HepG2 (cell line): ENCODE measurements around the gene RAP1GAP2. TPM values are rescaled to one million over a fixed set of nuclear protein-coding genes. Genes with fewer than 3 reads are reported as not detected.

ENCODE experiments used
- BCL6 ChIP-seq: IDR thresholded peaks from 2 replicates; pipeline ENCODE4 v1.6.1; 2016; ENCODE audit warnings: missing genetic modification reagents, missing compliant biosample characterization
- FOXA1 ChIP-seq, 2 experiments: fragments of 450-650 bp in 1 of 2; sonication (generic) in 1 of 2; formaldehyde crosslinking in 1 of 2; IDR thresholded peaks; 2 replicates each; pipeline versions ENCODE4 v1.4.0 to v1.6.1; 2016 to 2020; ENCODE audit warnings: missing genetic modification reagents in 1 of 2
- FOXK2 ChIP-seq: fragments of 450-650 bp; IDR thresholded peaks from 2 replicates; pipeline ENCODE4 v1.6.1; 2016
- HDAC1 ChIP-seq: sonication (generic); formaldehyde crosslinking; IDR thresholded peaks from 2 replicates; pipeline ENCODE4 v1.5.1; 2020; ENCODE audit warnings: mild to moderate bottlenecking, missing genetic modification reagents
- HDAC2 ChIP-seq: sonication (generic); formaldehyde crosslinking; IDR thresholded peaks from 2 replicates; pipeline ENCODE4 v1.4.0; 2020; ENCODE audit warnings: missing genetic modification reagents
- JUN ChIP-seq: sonication (generic); formaldehyde crosslinking; IDR thresholded peaks from 2 replicates; pipeline ENCODE4 v1.4.0; 2020; ENCODE audit warnings: mild to moderate bottlenecking, missing genetic modification reagents
- MTF1 ChIP-seq: sonication (generic); formaldehyde crosslinking; IDR thresholded peaks from 2 replicates; pipeline ENCODE4 v1.5.0; 2020; ENCODE audit warnings: missing genetic modification reagents
- PHF8 ChIP-seq: sonication (generic); formaldehyde crosslinking; IDR thresholded peaks from 2 replicates; pipeline ENCODE4 v1.5.0; 2020; ENCODE audit warnings: missing genetic modification reagents
- POGK ChIP-seq: sonication (generic); formaldehyde crosslinking; conservative IDR thresholded peaks from 2 replicates; pipeline ENCODE4 v1.8.0; 2022; ENCODE audit warnings: mild to moderate bottlenecking, moderate library complexity, missing genetic modification reagents
- SOX13 ChIP-seq, 3 experiments: fragments of 450-650 bp in 1 of 3; sonication (generic) in 1 of 3; formaldehyde crosslinking in 1 of 3; IDR thresholded peaks in 2 of 3; conservative IDR thresholded peaks in 1 of 3; 2 replicates each; pipeline versions ENCODE4 v1.5.0 to v1.6.1; 2016 to 2020; ENCODE audit warnings: antibody characterized with exemption in 1 of 3, mild to moderate bottlenecking in 1 of 3, missing compliant biosample characterization in 1 of 3, missing genetic modification reagents in 1 of 3, moderate library complexity in 1 of 3
- SOX6 ChIP-seq, 2 experiments: fragments of 450-650 bp in 1 of 2; sonication (generic) in 1 of 2; formaldehyde crosslinking in 1 of 2; IDR thresholded peaks; 2 replicates each; pipeline versions ENCODE4 v1.4.0 to v1.6.1; 2017 to 2020; ENCODE audit warnings: antibody characterized with exemption in 1 of 2, mild to moderate bottlenecking in 1 of 2, missing genetic modification reagents in 1 of 2
- TCF7 ChIP-seq: sonication (generic); IDR thresholded peaks from 2 replicates; pipeline ENCODE4 v1.6.1; 2016; ENCODE audit warnings: antibody characterized with exemption, low read depth
- TEAD3 ChIP-seq: optimal IDR thresholded peaks from 2 replicates; pipeline ENCODE3; 2016; ENCODE audit warnings: borderline replicate concordance
- ZGPAT ChIP-seq: IDR thresholded peaks from 2 replicates; pipeline ENCODE4 v1.6.1; 2016; ENCODE audit warnings: mild to moderate bottlenecking
- ZNF121 ChIP-seq: sonication (generic); formaldehyde crosslinking; IDR thresholded peaks from 2 replicates; pipeline ENCODE4 v1.5.0; 2020; ENCODE audit warnings: mild to moderate bottlenecking, missing genetic modification reagents
- ZNF609 ChIP-seq: sonication (generic); formaldehyde crosslinking; IDR thresholded peaks from 2 replicates; pipeline ENCODE4 v1.4.0; 2020; ENCODE audit warnings: mild to moderate bottlenecking, missing genetic modification reagents, borderline replicate concordance
- polyA plus RNA-seq, 8 experiments: library from polyadenylated mRNA; depleted of rRNA in 3 of 8; stranded (reverse) in 7 of 8; unstranded in 1 of 8; fragments of >200 nt; fragmentation: Illumina TruSeq in 4 of 8; extraction: Trizol in 4 of 8; gene quantifications; 2 replicates each; pipeline versions ENCODE4 v1.2.1 to v1.2.3, GENCODE V29; 2011 to 2016; ENCODE audit warnings: low read depth in 4 of 8, missing spikeins in 1 of 8, mixed read lengths in 1 of 8; ENCODE audit not compliant: insufficient read depth in 1 of 8
- total RNA-seq, 5 experiments: library from RNA; depleted of rRNA; stranded (reverse); fragments of >200 nt; fragmentation: Illumina TruSeq; extraction: Trizol; gene quantifications; 2 replicates each; pipeline ENCODE4 v1.2.3, GENCODE V29; 2016; ENCODE audit warnings: low read depth in 1 of 5

Gene RAP1GAP2
- total and polyA plus RNA-seq, 2 of the 13 experiments (the other 11 are each of a cell fraction or from before 2014, with no cell fraction given): 10.9 to 12.0 TPM

GRCh38 chr17:2867441-2868424, 71.5 kb downstream of the RAP1GAP2 start (continued):
- TF ChIP-seq ZNF609 (peak; percentile 53; the same call in 1 of the 2 replicates), MTF1 (CRISPR knock-in tag) (no peak), TEAD3 (peak; percentile 17), FOXK2 (no peak), FOXA1 (IDR thresholded peaks at IDR 0.05) (no peak), FOXA1 (CRISPR knock-in tag; IDR thresholded peaks at IDR 0.05) (no peak), ZGPAT (peak; percentile 20; the same call in 1 of the 2 replicates), HDAC2 (CRISPR knock-in tag) (peak; percentile 67), HDAC1 (CRISPR knock-in tag) (peak; percentile 33; the same call in 1 of the 2 replicates), POGK (CRISPR knock-in tag) (peak; percentile 56; the same call in 1 of the 2 replicates), SOX6 (IDR thresholded peaks at IDR 0.05) (no peak), SOX6 (CRISPR knock-in tag; IDR thresholded peaks at IDR 0.05) (peak; percentile 33; the same call in 1 of the 2 replicates), ZNF121 (no peak), JUN (CRISPR knock-in tag) (0 out of 2 replicates have a peak, but pooled peaks have one; percentile 53), SOX13 (IDR thresholded peaks at IDR 0.05) (no peak), SOX13 (CRISPR knock-in tag; conservative IDR thresholded peaks at IDR 0.05 in 1 of 2, IDR thresholded peaks at IDR 0.05 in 1 of 2) (0 out of 4 replicates have a peak, but pooled peaks of 1 of the 2 experiments have one; percentile 11), PHF8 (no peak), TCF7 (peak; percentile 70; the same call in 1 of the 2 replicates), BCL6 (CRISPR knock-in tag) (0 out of 2 replicates have a peak, but pooled peaks have one; percentile 32)
